ENCODE data around the gene METTL14.

DNA sequence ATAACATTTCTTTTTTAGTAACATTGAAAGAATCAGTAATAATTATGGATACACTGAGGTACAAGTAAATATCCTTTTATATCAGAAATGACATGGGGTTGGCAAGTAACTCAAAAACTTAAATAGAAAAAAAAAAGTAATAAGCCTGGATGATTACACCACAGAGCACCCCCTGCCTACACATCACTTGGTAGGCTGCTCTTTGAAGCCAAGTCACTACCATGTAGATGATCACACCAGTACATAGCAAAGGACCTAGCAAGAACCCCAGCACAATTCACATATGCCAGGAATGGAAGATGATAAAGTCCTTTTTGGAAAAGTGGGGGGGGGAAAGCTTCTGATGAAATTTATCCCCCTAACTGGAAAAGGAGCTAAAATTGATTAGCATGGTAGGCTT is 56.9 kb downstream of the METTL14 start:
- TF ChIP-seq POLR2A (IDR thresholded peaks at IDR 0.05): no peak
- TF ChIP-seq, protein P1, sequence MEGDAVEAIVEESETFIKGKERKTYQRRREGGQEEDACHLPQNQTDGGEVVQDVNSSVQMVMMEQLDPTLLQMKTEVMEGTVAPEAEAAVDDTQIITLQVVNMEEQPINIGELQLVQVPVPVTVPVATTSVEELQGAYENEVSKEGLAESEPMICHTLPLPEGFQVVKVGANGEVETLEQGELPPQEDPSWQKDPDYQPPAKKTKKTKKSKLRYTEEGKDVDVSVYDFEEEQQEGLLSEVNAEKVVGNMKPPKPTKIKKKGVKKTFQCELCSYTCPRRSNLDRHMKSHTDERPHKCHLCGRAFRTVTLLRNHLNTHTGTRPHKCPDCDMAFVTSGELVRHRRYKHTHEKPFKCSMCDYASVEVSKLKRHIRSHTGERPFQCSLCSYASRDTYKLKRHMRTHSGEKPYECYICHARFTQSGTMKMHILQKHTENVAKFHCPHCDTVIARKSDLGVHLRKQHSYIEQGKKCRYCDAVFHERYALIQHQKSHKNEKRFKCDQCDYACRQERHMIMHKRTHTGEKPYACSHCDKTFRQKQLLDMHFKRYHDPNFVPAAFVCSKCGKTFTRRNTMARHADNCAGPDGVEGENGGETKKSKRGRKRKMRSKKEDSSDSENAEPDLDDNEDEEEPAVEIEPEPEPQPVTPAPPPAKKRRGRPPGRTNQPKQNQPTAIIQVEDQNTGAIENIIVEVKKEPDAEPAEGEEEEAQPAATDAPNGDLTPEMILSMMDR (IDR thresholded peaks at IDR 0.05): no peak

All from prostate gland (tissue), 2 donors.